Activated CD4-positive, alpha-beta T cell treated with anti-CD3 and anti-CD28 coated beads for 36 hours (primary cell): ENCODE measurements around the gene PDHB. TPM values are rescaled to one million over a fixed set of nuclear protein-coding genes. Genes with fewer than 3 reads are reported as not detected.
"Not testable (repeated sequence)": the region's sequence is repeated elsewhere in the genome, so short reads cannot be mapped to it uniquely, and the experiment has no call there.

Experiments used
- ATAC-seq: fragments of 200-7000 bp; cut with Tn5 transposase; one replicate; pipeline ENCODE4 v1.10.0; 2021; ENCODE audit warnings: mild to moderate bottlenecking, moderate library complexity
- CTCF ChIA-PET: fragments of 350-600 bp; sonication (Branson Sonifier 250); formaldehyde crosslinking; loops from one replicate; lab custom pipeline; 2021; ENCODE audit warnings: antibody characterized with exemption; lab: Charles Lee
- POLR2A ChIA-PET: fragments of 350-600 bp; sonication (Branson Sonifier 250); formaldehyde crosslinking; loops from one replicate; lab custom pipeline; 2021; ENCODE audit warnings: antibody characterized with exemption, inconsistent platforms; lab: Charles Lee
- DNase-seq: peaks from one replicate; pipeline ENCODE4 v3.0.0-alpha.2; 2020
- H3K27ac Mint-ChIP-seq: one replicate; pipeline ENCODE4 v1.8.0; 2021; ENCODE audit warnings: mixed read lengths
- H3K27me3 Mint-ChIP-seq: one replicate; pipeline ENCODE4 v1.8.0; 2021; ENCODE audit warnings: mixed read lengths
- H3K36me3 Mint-ChIP-seq: one replicate; pipeline ENCODE4 v1.8.0; 2021; ENCODE audit warnings: low read depth, mixed read lengths
- H3K4me1 Mint-ChIP-seq: one replicate; pipeline ENCODE4 v1.8.0; 2021; ENCODE audit warnings: mixed read lengths
- H3K4me3 Mint-ChIP-seq: one replicate; pipeline ENCODE4 v1.8.0; 2021; ENCODE audit warnings: mild to moderate bottlenecking, moderate library complexity, mixed read lengths
- H3K9me3 Mint-ChIP-seq: one replicate; pipeline ENCODE4 v1.8.0; 2021; ENCODE audit warnings: low read depth, mixed read lengths
- intact Hi-C, 2 experiments: fragments of 100-400 bp; cut with DNase I in 1 of 2; cut with micrococcal nuclease in 1 of 2; formaldehyde crosslinking; loops; one replicate each; pipeline versions ENCODE4 v1.14.2 to v1.15.1; 2022 to 2024; cut with DNase I, micrococcal nuclease
- total RNA-seq, 2 experiments: library from RNA; stranded (reverse); gene quantifications; one replicate each; pipeline ENCODE4 v1.2.3, GENCODE V29; 2021

PDHB gene
- total RNA-seq, 2 experiments from 2014 or later, result 42.7 to 50.7 TPM

DNA sequence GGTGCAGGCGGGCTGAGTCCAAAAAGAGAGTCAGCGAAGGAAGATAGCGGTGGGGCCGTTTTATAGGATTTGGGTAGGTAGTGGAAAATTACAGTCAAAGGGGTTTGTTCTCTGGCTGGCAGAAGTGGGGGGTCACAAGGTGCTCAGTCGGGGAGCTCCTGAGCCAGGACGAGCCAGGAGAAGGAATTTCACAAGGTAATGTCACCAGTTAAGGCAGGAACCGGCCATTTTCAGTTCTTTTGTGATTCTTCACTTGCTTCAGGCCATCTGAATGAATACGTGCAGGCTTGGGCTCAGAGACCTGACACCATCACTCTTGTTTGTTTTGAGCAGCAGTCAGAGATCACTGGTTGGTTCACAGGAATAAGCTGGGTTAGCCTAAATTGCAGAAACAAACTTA is 3.6 kb upstream of the PDHB start:
- CTCF ChIA-PET, result interaction anchor here (0.7 to 1.2 kb wide), 3 partner anchors 22 to 130 kb away, joined by 3 read pairs; no protein-coding TSS in a partner anchor
- H3K27me3 Mint-ChIP-seq, DNase-seq, H3K36me3 Mint-ChIP-seq, POLR2A ChIA-PET, H3K4me3 Mint-ChIP-seq, ATAC-seq, H3K27ac Mint-ChIP-seq, H3K9me3 Mint-ChIP-seq: not testable (repeated sequence)
- peaks cover 17% of the 10 kb centered on the region for H3K4me1 Mint-ChIP-seq
- intact Hi-C loops, result loop anchor here in 1 of 2 experiments (10.0 kb wide), 1 partner anchor 432 kb away; the partner anchor contains the start of gene FLNB

DNA sequence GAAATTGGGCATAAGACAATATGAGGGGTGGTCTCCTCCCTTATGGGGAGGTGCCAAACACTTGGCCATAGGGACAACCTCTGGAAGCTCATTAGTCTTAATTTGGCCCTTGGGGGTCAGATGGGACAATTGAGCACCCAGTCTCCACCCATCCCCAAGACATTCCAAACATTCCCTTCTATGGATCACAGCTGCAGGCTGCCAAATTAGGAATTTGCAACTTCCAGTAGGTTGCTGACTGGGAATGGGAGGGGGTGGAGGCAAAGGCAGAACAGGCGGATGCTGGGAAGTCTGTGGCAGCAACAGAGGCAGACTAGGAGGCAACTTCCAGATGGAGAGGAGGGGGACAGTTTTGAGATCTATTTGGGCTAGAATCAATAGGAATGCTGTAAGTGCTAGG is 1.4 kb upstream of the PDHB start:
- ChIA-PET CTCF (interaction anchor here (0.7 to 2.5 kb wide), 3 partner anchors 10 to 96 kb away, joined by 3 to 8 read pairs (median 3); partner anchors contain the start of gene KCTD6), POLR2A (no interaction called here)
- no peak overlapping the region for H3K4me3 Mint-ChIP-seq
- no peak for DNase-seq
- no peaks in the 10 kb centered on the region for H3K9me3 Mint-ChIP-seq
- peaks cover 7% of the 10 kb centered on the region for H3K36me3 Mint-ChIP-seq
- peaks cover 24% of the 10 kb centered on the region for H3K4me1 Mint-ChIP-seq
- intact Hi-C loops, result loop anchor here in 1 of 2 experiments (5.0 to 10.0 kb wide), 4 partner anchors 258 to 878 kb away; partner anchors contain the start of genes ARF4, FLNB and PDE12
- no peak overlapping the region for H3K27ac Mint-ChIP-seq
- H3K27me3 Mint-ChIP-seq, result no peaks in the 10 kb centered on the region
- ATAC-seq, result no peak

GRCh38 chr3:58434511-58434910 is 879 bp upstream of the PDHB start:
- DNase-seq (no peak), ATAC-seq (no peak)
- intact Hi-C loops, result loop anchor here in 1 of 2 experiments (5.0 to 10.0 kb wide), 4 partner anchors 257 to 877 kb away; partner anchors contain the start of genes ARF4, FLNB and PDE12
- CTCF ChIA-PET, result interaction anchor here (0.8 to 2.5 kb wide), 4 partner anchors 9 to 128 kb away, joined by 3 to 8 read pairs (median 4); partner anchors contain the start of genes HTD2, KCTD6 and RPP14
- H3K4me3 Mint-ChIP-seq, result no peak overlapping the region
- no peaks in the 10 kb centered on the region for H3K9me3 Mint-ChIP-seq
- H3K27me3 Mint-ChIP-seq, result no peaks in the 10 kb centered on the region
- H3K36me3 Mint-ChIP-seq, result peaks cover 12% of the 10 kb centered on the region
- POLR2A ChIA-PET, result no interaction called here
- peak overlapping the region; percentile 83 for H3K27ac Mint-ChIP-seq
- peaks cover 24% of the 10 kb centered on the region for H3K4me1 Mint-ChIP-seq

DNA sequence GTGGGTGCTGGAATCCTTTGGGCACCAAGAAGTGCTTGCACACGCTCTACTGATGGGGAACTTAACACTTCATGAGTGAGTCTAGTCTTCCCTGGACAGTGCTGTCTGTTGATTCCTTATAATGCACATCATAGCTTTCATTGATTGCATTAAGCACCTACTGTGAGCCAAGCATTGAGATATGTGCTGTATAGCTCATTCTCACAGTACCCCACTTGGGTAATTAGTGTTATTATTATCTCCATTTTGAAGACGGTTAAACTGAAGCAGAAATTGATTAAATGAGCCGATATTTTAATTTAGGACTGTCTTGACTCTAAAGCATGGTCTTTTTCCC is 504 bp upstream of the PDHB start:
- H3K4me3 Mint-ChIP-seq, result peak overlapping the region; percentile 85
- no peaks in the 10 kb centered on the region for H3K27me3 Mint-ChIP-seq
- peaks cover 24% of the 10 kb centered on the region for H3K4me1 Mint-ChIP-seq
- DNase-seq, result no peak
- CTCF ChIA-PET, result interaction anchor here (0.8 to 2.5 kb wide), 4 partner anchors 19 to 128 kb away, joined by 3 to 8 read pairs (median 6); partner anchors contain the start of genes HTD2, KCTD6 and RPP14
- peak overlapping the region; percentile 83 for H3K27ac Mint-ChIP-seq
- intact Hi-C loops, result loop anchor here in 1 of 2 experiments (5.0 to 10.0 kb wide), 4 partner anchors 257 to 877 kb away; partner anchors contain the start of genes ARF4, FLNB and PDE12
- POLR2A ChIA-PET, result no interaction called here
- no peak for ATAC-seq
- peaks cover 15% of the 10 kb centered on the region for H3K36me3 Mint-ChIP-seq
- no peaks in the 10 kb centered on the region for H3K9me3 Mint-ChIP-seq

GRCh38 chr3:58432905-58433304 is 727 bp downstream of the PDHB start:
- H3K4me1 Mint-ChIP-seq, result peaks cover 24% of the 10 kb centered on the region
- ATAC-seq (no peak), DNase-seq (no peak)
- peak overlapping the region; percentile 96 for H3K27ac Mint-ChIP-seq
- ChIA-PET POLR2A (interaction anchor here (0.6 to 1.1 kb wide), 4 partner anchors 9 to 39 kb away, joined by 3 to 4 read pairs (median 4); no protein-coding TSS in a partner anchor), CTCF (interaction anchor here (1.5 kb wide), 2 partner anchors 31 to 127 kb away, joined by 4 to 8 read pairs; partner anchors contain the start of genes HTD2 and RPP14)
- intact Hi-C loops, result loop anchor here (1.0 to 10.0 kb wide), 15 partner anchors 30 to 876 kb away; partner anchors contain the start of genes KCTD6 (in 2 of the 2), ABHD6 (in 1 of the 2), ARF4 (in 1 of the 2) and FLNB (in 1 of the 2)
- H3K36me3 Mint-ChIP-seq, result peaks cover 27% of the 10 kb centered on the region
- no peaks in the 10 kb centered on the region for H3K9me3 Mint-ChIP-seq
- peak overlapping the region; percentile 85 for H3K4me3 Mint-ChIP-seq
- H3K27me3 Mint-ChIP-seq, result no peaks in the 10 kb centered on the region

- CTCF ChIA-PET, result interaction anchor here (0.6 kb wide), 2 partner anchors 111 to 139 kb away, joined by 3 read pairs; no protein-coding TSS in a partner anchor
- H3K4me1 Mint-ChIP-seq, result peaks cover 23% of the 10 kb centered on the region
- no peaks in the 10 kb centered on the region for H3K27me3 Mint-ChIP-seq
- intact Hi-C loops, result loop anchor here in 1 of 2 experiments (5.0 to 10.0 kb wide), 5 partner anchors 242 to 872 kb away; partner anchors contain the start of genes ARF4, FLNB and PDE12
- DNase-seq, result no peak
- no peak for ATAC-seq
- no peak overlapping the region for H3K4me3 Mint-ChIP-seq
- no peaks in the 10 kb centered on the region for H3K9me3 Mint-ChIP-seq
- peaks cover 36% of the 10 kb centered on the region for H3K36me3 Mint-ChIP-seq
- POLR2A ChIA-PET, result no interaction called here
- peak overlapping the region; percentile 47 for H3K27ac Mint-ChIP-seq
Measured at GRCh38 chr3:58429657-58430056, 4.0 kb downstream of the PDHB start.

DNA sequence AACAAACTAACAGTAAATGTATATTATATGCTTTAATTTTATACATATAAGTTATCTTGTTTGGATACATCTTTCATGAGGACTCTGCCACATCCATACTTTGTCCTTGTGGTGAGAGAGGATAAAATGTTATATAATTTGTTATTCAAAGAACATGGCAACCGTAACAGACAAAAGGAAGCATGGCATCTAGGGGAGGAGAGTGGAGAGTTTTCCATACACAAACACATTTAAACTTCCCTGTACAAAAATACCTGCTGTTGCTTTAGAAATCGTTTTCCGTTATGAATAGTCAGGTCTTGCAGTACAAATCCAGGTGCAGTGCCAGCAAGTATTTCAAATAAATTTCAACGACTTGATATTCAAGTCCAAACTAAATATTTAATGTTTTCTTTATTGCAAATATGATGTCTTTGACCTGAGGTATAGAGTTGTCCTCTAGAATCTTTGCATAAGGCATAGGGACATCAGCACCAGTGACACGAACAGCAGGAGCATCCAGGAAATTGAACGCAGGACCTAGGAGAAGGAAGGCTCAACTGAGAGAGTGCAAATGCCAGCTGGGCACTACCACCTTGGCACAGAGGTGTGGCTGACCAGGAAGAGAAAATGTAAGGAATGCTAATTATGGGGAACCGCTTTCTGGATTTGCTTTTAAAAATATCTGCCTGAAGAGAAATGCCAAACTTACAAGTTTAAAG is 5.8 kb downstream of the PDHB start:
- no peaks in the 10 kb centered on the region for H3K27me3 Mint-ChIP-seq
- POLR2A ChIA-PET, result no interaction called here

GRCh38 chr3:58425782-58426181 is 7.8 kb downstream of the PDHB start:
- peak overlapping the region; percentile 51 for H3K27ac Mint-ChIP-seq
- H3K4me3 Mint-ChIP-seq, result no peak overlapping the region
- DNase-seq, result no peak
- no peak for ATAC-seq
- no peaks in the 10 kb centered on the region for H3K4me1 Mint-ChIP-seq
- intact Hi-C loops, result loop anchor here in 1 of 2 experiments (5.0 kb wide), 1 partner anchor 238 kb away; no protein-coding TSS in a partner anchor
- ChIA-PET POLR2A (interaction anchor here (0.6 to 1.7 kb wide), 2 partner anchors 112 to 119 kb away, joined by 3 to 4 read pairs; partner anchors contain the start of gene HTD2), CTCF (interaction anchor here (0.6 to 2.5 kb wide), 5 partner anchors 9 to 107 kb away, joined by 3 to 10 read pairs (median 3); no protein-coding TSS in a partner anchor)
- H3K9me3 Mint-ChIP-seq, result no peaks in the 10 kb centered on the region
- no peaks in the 10 kb centered on the region for H3K27me3 Mint-ChIP-seq
- H3K36me3 Mint-ChIP-seq, result peaks cover 44% of the 10 kb centered on the region

More for the DNA sequence above, 5.8 kb downstream of the PDHB start:
- H3K9me3 Mint-ChIP-seq, result no peaks in the 10 kb centered on the region
- H3K27ac Mint-ChIP-seq, result no peak overlapping the region
- no peak overlapping the region for H3K4me3 Mint-ChIP-seq
- intact Hi-C loops, result loop anchor here in 1 of 2 experiments (5.0 kb wide), 1 partner anchor 241 kb away; no protein-coding TSS in a partner anchor
- ATAC-seq (no peak), DNase-seq (no peak)
- CTCF ChIA-PET, result interaction anchor here (0.8 kb wide), 1 partner anchor 122 kb away, joined by 3 read pairs; the partner anchor contains the start of genes HTD2 and RPP14
- H3K36me3 Mint-ChIP-seq, result peaks cover 44% of the 10 kb centered on the region
- H3K4me1 Mint-ChIP-seq, result peaks cover 10% of the 10 kb centered on the region

DNA sequence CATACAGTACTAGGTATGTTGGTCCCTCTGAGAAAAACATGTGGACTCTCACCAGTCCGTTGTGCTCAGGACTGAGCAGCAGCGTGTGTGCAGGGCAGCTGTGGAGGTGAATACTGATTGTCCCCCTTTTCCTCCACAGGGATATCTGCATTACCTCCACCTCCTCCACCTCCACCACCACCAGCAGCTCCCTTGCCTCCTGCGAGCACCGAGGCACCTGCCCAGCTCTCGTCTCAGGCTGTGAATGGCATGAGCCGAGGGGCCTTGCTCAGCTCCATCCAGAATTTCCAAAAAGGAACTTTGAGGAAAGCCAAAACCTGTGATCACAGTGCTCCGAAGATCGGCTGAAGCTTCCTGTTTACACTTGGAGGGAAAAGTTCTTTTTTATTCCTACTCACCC is 9.0 kb downstream of the PDHB start:
- POLR2A ChIA-PET, result interaction anchor here (0.7 kb wide), 1 partner anchor 8 kb away, joined by 3 read pairs; no protein-coding TSS in a partner anchor
- ATAC-seq (no peak), DNase-seq (no peak)
- intact Hi-C loops, result loop anchor here in 1 of 2 experiments (5.0 kb wide), 1 partner anchor 237 kb away; no protein-coding TSS in a partner anchor
- Mint-ChIP-seq H3K36me3 (peaks cover 38% of the 10 kb centered on the region), H3K9me3 (no peaks in the 10 kb centered on the region), H3K4me1 (peaks cover 4% of the 10 kb centered on the region), H3K4me3 (no peak overlapping the region), H3K27me3 (no peaks in the 10 kb centered on the region), H3K27ac (peak overlapping the region; percentile 35)
- CTCF ChIA-PET, result interaction anchor here (1.1 to 2.5 kb wide), 3 partner anchors 9 to 108 kb away, joined by 3 to 10 read pairs (median 3); no protein-coding TSS in a partner anchor

DNA sequence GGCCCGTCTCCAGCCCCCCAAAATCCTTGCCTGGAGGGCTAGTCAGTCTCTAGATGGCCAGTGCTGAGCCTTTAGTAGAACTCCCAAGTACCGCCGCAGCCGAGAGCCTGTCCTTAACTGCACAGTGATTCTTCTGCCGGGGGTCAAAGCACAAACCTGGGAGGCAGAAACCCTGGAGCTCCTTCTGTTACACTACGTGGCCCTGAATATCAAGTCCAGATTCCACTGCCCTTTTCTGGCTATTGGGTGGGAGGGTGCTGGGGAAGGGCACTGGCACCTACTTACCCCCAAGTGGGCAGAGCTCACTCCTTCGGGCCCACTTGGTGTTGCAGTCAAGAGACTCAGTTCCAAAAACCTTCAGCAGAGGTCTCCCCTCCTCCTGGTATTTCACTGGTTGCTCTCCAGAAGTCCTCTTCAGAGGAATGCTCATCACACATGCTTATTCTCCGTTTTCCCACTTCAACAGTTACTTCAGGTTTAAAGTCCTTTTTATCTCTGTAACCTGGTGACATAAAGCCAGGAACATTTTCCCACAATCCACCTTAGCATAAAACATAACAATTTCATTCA is 10.8 kb downstream of the PDHB start:
- Mint-ChIP-seq H3K9me3 (no peaks in the 10 kb centered on the region), H3K27me3 (no peaks in the 10 kb centered on the region), H3K36me3 (peaks cover 23% of the 10 kb centered on the region), H3K4me3 (no peak overlapping the region), H3K4me1 (peaks cover 4% of the 10 kb centered on the region), H3K27ac (peak overlapping the region; percentile 71)
- CTCF ChIA-PET, result interaction anchor here (1.0 kb wide), 1 partner anchor 117 kb away, joined by 3 read pairs; the partner anchor contains the start of genes HTD2 and RPP14
- intact Hi-C loops, result no loop called here
- ATAC-seq (no peak), DNase-seq (no peak)
- POLR2A ChIA-PET, result no interaction called here
